Tibial nerve (tissue), 3 donors: ENCODE results near the gene FBXL12.

ENCODE experiments used
- POLR2A ChIP-seq, 2 donors: fragments of 450-650 bp; IDR thresholded peaks; one replicate each; pipeline ENCODE4 v1.6.1; 2017; ENCODE audit warnings: antibody characterized with exemption in 2 of 2, mild to moderate bottlenecking in 2 of 2, moderate library complexity in 2 of 2
- TF ChIP-seq, protein P1 (sequence below), 5 experiments: fragments of 200-600 bp in 3 of 5; fragments of 450-650 bp in 2 of 5; sonication (generic) in 3 of 5; IDR thresholded peaks; one replicate each; pipeline ENCODE4 v1.5.1; 2016 to 2019; ENCODE audit warnings: antibody characterized with exemption in 5 of 5, mild to moderate bottlenecking in 3 of 5, moderate library complexity in 2 of 5

DNA sequence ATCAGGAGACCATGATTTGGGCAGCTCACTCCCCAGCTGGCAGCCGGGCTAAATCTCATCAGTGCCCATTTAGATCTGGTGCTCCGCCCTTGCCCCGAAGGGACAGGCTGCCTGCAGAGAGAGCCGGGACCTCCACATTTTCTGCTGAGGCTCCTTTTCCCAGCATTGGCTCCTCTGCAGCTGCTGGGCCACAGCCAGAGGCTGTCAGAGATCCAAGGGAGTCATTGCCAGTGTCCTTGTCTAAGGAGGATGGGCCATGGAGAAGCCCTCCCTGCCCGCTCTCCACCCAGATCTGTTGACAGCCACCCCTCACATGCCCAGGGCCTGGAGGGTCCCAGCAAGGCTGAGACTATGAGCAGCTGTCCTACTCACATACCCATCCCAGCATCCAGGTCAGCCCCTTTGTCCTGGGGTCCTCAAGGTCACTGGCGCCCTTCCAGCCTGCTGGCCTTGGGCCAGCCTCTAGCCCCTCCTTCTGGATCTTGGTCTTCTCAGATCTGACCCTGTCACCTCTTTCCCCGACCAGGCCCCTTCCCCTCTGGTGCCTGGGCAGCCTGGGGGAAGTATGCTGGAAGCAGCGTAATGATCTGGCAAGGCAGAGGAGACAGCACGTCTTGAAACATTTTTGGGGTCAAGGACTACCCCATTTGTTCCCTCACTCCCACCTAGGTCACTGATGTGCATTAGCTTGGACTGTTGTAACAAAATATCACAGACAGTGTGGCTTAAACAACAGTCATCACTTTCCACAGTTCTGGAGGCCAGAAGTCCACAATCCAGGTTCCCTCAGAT lies 24.2 kb upstream of the FBXL12 start:
- TF ChIP-seq, protein P1, sequence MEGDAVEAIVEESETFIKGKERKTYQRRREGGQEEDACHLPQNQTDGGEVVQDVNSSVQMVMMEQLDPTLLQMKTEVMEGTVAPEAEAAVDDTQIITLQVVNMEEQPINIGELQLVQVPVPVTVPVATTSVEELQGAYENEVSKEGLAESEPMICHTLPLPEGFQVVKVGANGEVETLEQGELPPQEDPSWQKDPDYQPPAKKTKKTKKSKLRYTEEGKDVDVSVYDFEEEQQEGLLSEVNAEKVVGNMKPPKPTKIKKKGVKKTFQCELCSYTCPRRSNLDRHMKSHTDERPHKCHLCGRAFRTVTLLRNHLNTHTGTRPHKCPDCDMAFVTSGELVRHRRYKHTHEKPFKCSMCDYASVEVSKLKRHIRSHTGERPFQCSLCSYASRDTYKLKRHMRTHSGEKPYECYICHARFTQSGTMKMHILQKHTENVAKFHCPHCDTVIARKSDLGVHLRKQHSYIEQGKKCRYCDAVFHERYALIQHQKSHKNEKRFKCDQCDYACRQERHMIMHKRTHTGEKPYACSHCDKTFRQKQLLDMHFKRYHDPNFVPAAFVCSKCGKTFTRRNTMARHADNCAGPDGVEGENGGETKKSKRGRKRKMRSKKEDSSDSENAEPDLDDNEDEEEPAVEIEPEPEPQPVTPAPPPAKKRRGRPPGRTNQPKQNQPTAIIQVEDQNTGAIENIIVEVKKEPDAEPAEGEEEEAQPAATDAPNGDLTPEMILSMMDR (IDR thresholded peaks at IDR 0.05), result no peak
- TF ChIP-seq POLR2A (IDR thresholded peaks at IDR 0.05), result no peak
